ENCODE data around the gene FRAT1. TPM values are rescaled to one million over a fixed set of nuclear protein-coding genes. Genes with fewer than 3 reads are reported as not detected.
A peak's percentile ranks its signal among the peaks of the same experiment; 100 is the strongest.
"Not testable (repeated sequence)": the region's sequence is repeated elsewhere in the genome, so short reads cannot be mapped to it uniquely, and the experiment has no call there.

The FRAT1 gene
- 1 to 10 TPM; 2.9 to 4.1 (median 3.8) TPM for polyA plus RNA-seq (ENCODE audit: insufficient read length in 4 of 4)

- DNase-seq (ENCODE audit: low read depth in 4 of 4, low spot score in 3 of 4) = peak in 3 of 4 donors; percentile 81 to 84 (median 82)
These were observed at the start of gene FRAT1 for GRCh38 chr10:97318772-97319651. Gene FRAT1, plus strand, starts transcription at chr10:97319271. Its CDS starts 183 bp downstream, at chr10:97319454.

- DNase-seq (ENCODE audit: low read depth in 4 of 4, low spot score in 3 of 4) = no peak
These were observed 48.4 kb upstream of the FRAT1 start for GRCh38 chr10:97270523-97271154.

- DNase-seq (ENCODE audit: low read depth in 4 of 4, low spot score in 3 of 4) = no peak
These were observed 45.4 kb upstream of the FRAT1 start for GRCh38 chr10:97273700-97274099.

- DNase-seq (ENCODE audit: low read depth in 4 of 4, low spot score in 3 of 4) = no peak
These were observed 44.2 kb upstream of the FRAT1 start for GRCh38 chr10:97274828-97275227.

DNA sequence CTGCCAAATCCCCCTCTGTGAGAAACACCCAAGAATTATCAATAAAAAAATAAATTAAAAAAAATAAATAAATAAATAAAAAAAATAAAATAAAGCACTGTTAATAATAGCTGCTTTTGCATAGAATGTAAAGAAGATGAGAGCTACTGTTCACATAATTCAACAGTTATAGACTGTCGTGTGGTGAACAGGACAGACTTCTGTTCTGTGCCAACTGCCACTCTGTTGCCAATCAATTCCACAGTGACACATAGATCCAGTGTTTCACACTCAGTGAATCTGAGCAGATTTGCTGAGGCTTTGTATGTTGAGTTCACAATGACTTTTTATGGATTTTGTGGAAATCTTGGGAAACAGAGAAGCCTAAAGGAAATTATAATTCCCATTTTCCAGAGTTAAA, 41.5 kb upstream of the FRAT1 start:
- DNase-seq (ENCODE audit: low read depth in 4 of 4, low spot score in 3 of 4) = no peak

GRCh38 chr10:97278491-97278989, 40.5 kb upstream of the FRAT1 start:
- peak in 3 of 4 donors; percentile 41 to 62 (median 41) for DNase-seq (ENCODE audit: low read depth in 4 of 4, low spot score in 3 of 4)

- DNase-seq (ENCODE audit: low read depth in 4 of 4, low spot score in 3 of 4) = no peak
These were observed 39.8 kb upstream of the FRAT1 start for GRCh38 chr10:97279121-97279815.

GRCh38 chr10:97280783-97281182, 38.3 kb upstream of the FRAT1 start:
- DNase-seq (ENCODE audit: low read depth in 4 of 4, low spot score in 3 of 4) = no peak

- not testable (repeated sequence) for DNase-seq (ENCODE audit: low read depth in 4 of 4, low spot score in 3 of 4)
These were observed 29.0 kb upstream of the FRAT1 start for GRCh38 chr10:97290076-97290475.

- DNase-seq (ENCODE audit: low read depth in 4 of 4, low spot score in 3 of 4) = not testable (repeated sequence)
These were observed 28.3 kb upstream of the FRAT1 start for GRCh38 chr10:97290576-97291356.

DNA sequence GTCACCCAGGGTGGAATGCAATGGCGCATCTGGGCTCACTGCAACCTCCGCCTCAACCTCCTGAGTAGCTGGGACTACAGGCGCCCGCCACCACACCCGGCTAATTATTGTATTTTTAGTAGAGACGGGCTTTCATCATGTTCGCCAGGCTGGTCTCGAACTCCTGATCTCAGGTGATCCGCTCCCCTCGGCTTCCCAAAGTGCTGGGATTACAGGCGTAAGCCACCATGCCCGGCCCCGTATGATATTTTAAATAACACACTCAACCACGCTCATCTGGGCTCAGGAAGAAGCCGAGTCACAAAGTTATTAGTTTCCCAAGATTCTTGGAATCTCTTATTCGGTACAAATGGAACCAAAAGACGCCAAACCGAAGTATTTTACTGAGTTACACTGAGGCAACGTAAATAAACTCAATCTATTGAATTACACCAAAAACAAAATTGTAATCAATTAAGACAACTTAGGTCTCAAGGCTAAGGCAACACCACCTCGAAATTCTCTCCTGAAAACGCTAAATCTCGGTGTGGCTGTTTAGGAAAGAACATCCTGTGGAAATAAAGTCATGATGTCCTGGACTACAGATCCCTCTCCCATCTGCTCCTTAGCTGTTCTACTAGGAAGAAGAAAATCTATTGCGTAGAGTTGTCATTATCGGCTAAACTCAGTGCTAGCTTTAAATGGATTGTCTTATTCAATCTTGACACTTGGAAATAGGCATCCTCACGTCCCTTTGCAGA, 27.5 kb upstream of the FRAT1 start:
- DNase-seq (ENCODE audit: low read depth in 4 of 4, low spot score in 3 of 4) = peak in 1 of 4 donors; percentile 12

DNA sequence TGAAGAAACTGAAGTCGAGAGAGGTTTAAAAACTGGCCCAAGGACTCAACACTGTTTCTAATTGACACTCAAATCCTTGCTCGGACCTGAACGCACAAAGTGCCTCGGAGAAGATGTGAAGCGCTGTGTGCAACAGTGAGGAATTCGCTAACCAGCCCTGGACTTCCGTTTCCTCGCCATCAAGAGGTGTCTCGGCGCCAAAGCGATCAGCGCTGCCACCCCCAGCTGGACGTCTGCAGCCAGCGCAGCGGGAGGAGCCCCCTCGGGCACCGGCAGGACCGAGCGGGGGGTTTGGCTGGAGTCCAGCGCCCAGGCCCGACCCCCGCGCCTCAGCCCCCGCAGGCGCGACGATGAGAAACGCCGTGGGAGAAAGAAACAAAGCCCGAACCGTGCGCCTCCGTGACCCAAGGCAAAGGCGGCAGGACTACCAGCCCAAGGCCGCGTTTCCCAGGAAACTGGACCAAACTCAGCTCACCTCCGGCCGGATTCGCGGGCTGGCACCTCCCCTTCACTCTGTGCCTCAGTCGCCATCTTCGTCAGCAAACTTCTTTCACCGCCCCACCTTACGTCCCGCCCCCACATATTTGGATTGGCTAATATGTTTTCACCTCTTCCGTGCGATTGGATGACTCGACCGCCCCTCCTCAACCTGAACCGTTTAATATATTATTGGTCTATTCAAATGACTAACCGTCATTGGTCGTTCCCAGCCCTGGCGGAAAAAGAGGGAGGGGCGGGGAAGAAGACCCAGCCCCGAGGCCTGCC, 26.8 kb upstream of the FRAT1 start, which contains the start of gene ARHGAP19:
Gene ARHGAP19 (minus strand): TSS at position 541 of the 765 bp plus-strand sequence. CDS start 10 bp downstream, at position 531.
- peak; percentile 95 to 97 (median 96) for DNase-seq (ENCODE audit: low read depth in 4 of 4, low spot score in 3 of 4)

DNA sequence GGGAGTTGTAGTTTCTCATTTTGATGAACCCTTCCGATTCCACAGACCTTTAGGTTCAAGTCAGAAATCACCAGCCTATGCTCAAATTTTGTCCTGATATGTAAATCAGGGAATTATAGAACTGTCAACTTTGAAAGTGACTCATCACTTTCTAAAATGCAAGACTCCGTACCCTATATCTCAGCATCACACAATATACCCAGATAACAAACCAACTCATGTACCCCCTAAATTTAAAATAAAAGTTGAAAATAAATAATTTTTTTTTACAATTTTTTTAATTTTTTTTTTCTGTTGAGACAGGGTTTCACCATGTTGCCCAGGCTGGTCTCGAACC, 26.2 kb upstream of the FRAT1 start:
- no peak for DNase-seq (ENCODE audit: low read depth in 4 of 4, low spot score in 3 of 4)

GRCh38 chr10:97297556-97298222, 21.4 kb upstream of the FRAT1 start:
- no peak for DNase-seq (ENCODE audit: low read depth in 4 of 4, low spot score in 3 of 4)

DNA sequence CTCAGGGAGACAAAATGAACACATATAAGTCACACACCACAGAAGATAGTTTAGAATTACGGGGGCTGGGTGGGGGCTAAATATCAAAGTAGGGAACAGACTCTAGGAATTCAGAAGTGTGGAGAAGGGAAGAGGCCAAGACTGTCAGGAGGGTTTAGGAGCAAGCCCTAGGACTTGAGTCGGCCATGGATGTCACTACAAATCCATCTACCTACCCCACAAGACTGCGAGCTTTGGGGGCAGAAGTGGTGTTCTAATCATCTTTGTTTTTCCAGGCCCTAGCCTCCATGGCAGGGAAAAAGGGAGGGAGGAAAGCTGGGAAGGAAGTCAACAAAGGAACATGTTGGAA, 20.9 kb upstream of the FRAT1 start:
- no peak for DNase-seq (ENCODE audit: low read depth in 4 of 4, low spot score in 3 of 4)

GRCh38 chr10:97300980-97301379, 18.1 kb upstream of the FRAT1 start:
- no peak for DNase-seq (ENCODE audit: low read depth in 4 of 4, low spot score in 3 of 4)

DNA sequence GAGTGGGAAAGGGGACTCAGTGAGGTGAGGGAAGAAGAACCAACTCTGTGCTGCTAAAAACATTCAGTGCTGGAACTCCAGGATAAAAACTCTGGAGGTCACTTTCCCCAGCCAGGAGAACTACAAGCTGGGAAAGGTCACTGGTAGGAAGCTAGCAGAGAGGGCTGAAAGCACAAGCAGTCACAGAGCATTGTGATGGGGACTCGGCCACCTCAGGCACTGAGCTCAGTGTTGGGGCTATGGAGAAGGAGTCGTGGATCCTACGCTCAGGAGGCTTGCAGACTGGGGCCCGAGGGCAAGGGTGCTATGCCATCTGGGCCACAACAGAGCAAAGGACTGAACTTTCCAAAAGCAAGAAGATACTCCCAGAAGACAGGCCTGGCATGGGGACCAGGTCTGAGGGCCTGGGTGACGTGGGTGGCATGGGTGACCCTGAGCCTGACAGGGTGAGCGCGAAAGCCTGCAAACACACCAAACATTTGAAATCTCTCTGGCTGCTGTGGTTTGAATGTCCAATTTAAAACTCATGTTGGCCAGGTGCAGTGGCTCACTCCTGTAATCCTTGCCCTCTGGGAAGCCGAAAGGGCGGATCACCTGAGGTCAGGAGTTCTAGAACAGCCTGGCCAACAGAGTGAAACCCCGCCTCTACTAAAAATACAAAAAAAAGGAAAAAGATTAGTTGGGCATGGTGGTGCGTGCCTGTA, 16.8 kb upstream of the FRAT1 start:
- no peak for DNase-seq (ENCODE audit: low read depth in 4 of 4, low spot score in 3 of 4)

DNA sequence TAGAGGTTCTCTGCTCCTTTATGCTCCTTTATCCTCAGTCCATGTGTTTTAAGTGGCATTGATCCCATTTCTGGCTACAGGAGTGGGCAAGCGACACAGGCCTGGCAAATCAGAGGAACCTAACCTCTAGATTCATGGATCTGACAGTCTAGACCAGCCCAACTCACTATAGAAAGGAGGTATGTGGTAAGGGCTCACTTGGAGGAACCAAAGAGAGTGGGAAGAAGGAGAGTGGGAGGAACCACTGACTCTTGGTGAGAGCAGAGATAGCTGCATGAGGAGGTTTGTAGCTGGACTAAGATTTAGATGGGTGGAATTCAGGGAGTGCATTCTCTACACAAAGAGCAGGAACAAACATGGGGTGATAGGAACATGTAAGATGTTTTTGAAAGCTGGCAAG, 11.6 kb upstream of the FRAT1 start:
- no peak for DNase-seq (ENCODE audit: low read depth in 4 of 4, low spot score in 3 of 4)

All from left renal pelvis (tissue), 4 donors.